ENCODE results near the gene KCNT1.

Gene KCNT1

DNA sequence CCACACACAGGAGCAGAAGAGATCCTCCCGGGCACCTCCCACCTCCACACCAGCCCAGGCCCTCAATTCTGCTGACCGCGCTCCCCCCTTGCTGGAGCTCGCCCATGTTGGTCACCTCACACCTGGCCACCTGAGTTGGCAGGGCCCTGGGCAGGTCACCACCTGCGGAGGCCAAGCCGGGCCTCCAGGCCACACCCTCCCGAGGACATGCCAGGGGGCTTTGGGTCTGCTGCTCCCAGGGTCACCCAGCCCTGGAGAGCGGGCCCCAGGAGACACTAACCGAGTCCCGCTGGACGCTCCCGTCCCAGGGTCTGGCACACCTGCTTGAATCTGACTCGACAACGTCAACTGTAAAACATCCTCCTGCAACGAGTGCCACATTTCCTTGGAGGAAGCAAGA, 4.8 kb upstream of the KCNT1 start:
- TF ChIP-seq, protein P1, sequence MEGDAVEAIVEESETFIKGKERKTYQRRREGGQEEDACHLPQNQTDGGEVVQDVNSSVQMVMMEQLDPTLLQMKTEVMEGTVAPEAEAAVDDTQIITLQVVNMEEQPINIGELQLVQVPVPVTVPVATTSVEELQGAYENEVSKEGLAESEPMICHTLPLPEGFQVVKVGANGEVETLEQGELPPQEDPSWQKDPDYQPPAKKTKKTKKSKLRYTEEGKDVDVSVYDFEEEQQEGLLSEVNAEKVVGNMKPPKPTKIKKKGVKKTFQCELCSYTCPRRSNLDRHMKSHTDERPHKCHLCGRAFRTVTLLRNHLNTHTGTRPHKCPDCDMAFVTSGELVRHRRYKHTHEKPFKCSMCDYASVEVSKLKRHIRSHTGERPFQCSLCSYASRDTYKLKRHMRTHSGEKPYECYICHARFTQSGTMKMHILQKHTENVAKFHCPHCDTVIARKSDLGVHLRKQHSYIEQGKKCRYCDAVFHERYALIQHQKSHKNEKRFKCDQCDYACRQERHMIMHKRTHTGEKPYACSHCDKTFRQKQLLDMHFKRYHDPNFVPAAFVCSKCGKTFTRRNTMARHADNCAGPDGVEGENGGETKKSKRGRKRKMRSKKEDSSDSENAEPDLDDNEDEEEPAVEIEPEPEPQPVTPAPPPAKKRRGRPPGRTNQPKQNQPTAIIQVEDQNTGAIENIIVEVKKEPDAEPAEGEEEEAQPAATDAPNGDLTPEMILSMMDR (IDR thresholded peaks at IDR 0.05): no peak

DNA sequence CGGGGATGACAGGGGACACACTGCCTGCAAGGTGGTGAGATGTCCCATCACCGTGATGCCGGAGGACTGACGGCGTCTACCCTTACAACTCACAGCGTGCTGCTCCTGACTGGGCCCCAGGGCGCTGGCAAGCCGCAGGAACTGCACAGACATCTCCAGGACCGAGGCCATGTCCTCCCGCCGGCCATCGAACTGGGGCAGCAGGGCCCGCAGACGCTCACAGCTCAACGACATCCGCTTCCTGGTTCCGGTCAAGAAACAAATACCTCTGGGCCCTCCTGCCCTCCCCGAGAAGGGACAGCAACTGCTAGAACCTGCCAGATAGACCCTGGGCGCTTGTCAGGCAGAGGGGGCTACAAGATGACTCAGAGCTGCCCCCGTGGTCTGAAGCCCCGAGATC, 3.7 kb upstream of the KCNT1 start:
- TF ChIP-seq, protein P1 (IDR thresholded peaks at IDR 0.05): no peak

DNA sequence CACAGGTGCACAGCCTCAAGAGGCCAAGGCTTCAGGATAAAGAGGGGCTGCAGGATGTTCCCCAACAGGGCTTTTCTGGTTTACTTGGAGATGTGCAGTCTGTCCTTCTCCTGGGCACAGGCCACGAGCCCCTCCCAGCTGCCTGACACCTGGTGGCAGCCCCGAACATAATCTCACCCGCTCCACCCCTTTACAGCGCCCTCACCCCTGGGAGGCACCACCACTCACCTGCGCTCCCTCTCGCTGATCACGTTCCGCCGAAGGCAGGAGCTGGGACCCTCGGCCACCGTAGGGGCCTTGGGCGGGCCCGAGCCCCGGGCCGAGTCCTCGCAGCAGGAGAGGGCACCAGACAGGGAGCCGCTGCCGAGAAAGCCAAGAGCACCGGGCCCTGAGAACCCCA, 3.2 kb upstream of the KCNT1 start:
- TF ChIP-seq, protein P1 (IDR thresholded peaks at IDR 0.05): no peak

DNA sequence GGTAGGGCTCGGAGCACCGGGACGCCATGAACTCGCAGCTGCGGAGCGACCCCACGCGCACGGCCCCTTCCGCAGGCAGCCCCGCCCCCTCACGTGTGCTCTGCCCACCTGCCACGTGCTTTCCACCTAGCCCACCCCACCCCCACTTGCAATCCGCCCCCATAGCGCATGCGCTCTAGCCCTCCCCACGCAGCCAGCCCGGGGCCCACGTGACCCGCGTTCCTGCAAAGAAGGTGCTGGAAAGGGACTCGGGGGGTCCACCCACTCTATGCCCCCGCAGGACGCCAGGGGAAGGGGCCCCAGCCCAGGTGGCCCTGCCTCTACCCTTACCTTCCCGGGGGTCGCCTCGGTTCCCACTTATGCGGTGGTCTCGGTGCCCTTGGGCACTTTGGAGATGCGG, 2.5 kb upstream of the KCNT1 start, which contains the start of gene SOHLH1:
TSS of gene SOHLH1 (minus strand) at position 42 of the 400 bp plus-strand sequence. CDS start at position 28, 14 bp downstream.
- TF ChIP-seq, protein P1 (IDR thresholded peaks at IDR 0.05): no peak

DNA sequence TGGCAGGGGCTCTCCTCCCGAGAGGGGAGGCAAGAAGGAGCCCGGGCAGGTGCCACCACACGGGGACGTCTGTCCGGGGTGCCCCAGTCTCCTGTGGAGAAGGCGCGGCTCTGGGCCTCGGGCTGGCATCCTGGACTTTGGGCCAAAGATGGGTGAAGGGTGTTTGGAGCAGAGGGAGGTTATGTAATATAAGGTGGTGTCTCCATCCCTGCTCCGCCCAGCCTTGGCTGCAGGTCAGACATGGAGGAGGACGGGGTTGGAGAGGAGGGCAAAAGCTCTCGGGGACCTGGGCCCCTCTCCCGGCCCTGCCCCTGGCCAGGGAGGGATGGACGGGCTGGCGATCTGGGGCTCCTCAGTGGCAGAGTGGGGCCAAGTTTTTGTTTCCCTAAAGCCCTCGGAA, 1.5 kb upstream of the KCNT1 start:
- TF ChIP-seq, protein P1 (IDR thresholded peaks at IDR 0.05): no peak

DNA sequence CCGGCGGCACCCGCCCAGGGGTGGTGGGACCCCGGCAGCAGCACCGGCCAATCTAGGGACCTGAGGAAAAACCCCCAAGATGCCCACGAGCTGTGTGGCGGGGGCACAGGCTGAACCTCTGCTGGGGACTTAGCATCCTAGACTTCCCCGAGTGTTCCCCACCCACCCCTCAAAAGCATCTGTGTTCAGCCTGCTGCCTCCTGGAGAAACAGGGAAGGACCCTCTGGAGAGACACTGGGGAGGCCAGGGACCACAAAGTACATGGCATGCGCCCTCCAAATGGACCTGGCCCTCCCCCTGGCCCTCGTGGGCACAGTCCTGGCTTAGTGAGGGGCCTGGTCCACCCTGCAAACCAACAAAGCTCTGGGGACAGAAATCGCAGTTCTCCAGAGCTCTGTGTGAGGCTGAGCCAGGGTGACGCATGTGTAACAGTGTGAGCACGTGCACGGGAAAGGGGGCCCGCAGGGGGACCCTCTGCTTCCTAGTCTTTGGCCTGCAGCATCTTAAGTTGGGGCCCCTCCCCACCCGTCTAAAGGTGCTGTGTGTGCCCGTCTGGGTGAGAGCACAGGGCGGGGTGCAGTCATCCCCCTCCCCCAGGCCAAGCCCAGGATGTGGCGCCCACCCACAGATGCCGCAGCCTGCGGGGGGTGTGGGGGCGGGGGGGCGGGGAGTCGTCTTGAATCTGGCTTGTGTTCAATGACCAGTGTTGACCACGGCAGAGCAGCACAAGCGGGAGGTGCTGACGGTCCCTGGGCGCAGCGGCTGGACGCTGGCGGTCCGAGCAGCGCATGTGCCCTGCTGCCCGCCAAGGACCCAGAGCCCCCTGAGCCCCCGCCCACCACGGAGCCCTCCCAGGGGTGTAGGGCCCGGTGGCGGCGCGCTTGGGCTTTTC, 672 bp upstream of the KCNT1 start:
- TF ChIP-seq, protein P1 (IDR thresholded peaks at IDR 0.05): no peak

DNA sequence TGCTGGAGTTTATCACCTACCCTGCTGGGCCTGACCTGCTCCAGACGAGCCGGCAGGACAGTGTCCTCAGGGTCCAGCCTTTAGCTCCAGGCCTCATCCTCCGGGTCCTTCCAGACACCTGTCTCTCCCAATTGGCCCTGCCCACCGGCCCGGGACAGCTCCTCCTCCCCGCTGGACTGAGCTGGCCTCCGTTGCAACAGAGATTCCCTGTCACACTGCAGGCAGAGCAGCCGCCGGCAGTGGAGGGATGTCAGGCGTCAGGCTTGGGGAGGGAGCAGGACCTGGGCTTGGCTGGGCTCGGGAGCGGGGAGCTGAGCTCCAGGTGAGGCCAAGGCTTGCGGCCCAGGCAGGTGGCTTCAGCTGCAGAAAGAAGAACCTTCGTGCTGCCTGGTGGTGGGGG, 1.7 kb downstream of the KCNT1 start:
- TF ChIP-seq, protein P1 (IDR thresholded peaks at IDR 0.05): no peak
